Lower leg skin (tissue), 3 donors: Measurements from ENCODE around the gene PNMA6E.

Experiments used
- CTCF ChIP-seq, 3 donors: fragments of 450-650 bp; IDR thresholded peaks; one replicate each; pipeline ENCODE4 v1.5.1; 2016; ENCODE audit warnings: antibody characterized with exemption in 3 of 3, mild to moderate bottlenecking in 3 of 3, moderate library complexity in 2 of 3
- POLR2A ChIP-seq, 2 donors: fragments of 450-650 bp; IDR thresholded peaks; one replicate each; pipeline ENCODE4 v1.6.1; 2016 to 2017; ENCODE audit warnings: antibody characterized with exemption in 2 of 2, mild to moderate bottlenecking in 1 of 2, moderate library complexity in 1 of 2

- TF ChIP-seq CTCF (IDR thresholded peaks at IDR 0.05) = no peak
- TF ChIP-seq POLR2A (IDR thresholded peaks at IDR 0.05) = no peak
These were observed 32.1 kb upstream of the PNMA6E start for GRCh38 chrX:153433161-153433680.
